ENCODE data around the gene FUT2. TPM values are rescaled to one million over a fixed set of nuclear protein-coding genes. Genes with fewer than 3 reads are reported as not detected.
A peak's percentile ranks its signal among the peaks of the same experiment; 100 is the strongest.

FUT2 gene
- total RNA-seq, 1 donor from 2014 or later, result 1.2 TPM

DNA sequence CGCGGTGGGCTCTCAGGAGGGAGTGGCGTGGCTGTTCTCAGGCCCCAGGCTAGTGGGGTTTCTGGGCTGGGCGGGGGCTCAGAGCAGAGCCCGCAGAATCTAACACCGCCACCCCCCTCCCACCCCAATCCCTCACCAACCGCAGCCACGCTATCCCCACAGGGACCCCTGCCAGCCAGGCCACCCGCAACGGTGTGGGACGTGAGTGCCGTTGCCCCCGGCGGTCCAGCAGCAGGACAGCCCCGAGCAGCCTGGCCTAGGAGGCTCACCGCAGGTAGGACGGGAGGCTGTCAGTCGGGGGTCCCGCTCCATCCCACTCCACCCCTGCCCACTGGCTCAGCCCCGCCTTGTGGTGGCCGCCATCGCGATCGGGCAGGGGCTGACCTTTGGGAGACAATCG is 22.8 kb upstream of the FUT2 start, which contains the start of gene NTN5:
TSS of gene NTN5 (minus strand) at position 24 of the 400 bp plus-strand sequence. CDS start 2,031 bp downstream, outside the sequence.
- TF ChIP-seq, protein P1, sequence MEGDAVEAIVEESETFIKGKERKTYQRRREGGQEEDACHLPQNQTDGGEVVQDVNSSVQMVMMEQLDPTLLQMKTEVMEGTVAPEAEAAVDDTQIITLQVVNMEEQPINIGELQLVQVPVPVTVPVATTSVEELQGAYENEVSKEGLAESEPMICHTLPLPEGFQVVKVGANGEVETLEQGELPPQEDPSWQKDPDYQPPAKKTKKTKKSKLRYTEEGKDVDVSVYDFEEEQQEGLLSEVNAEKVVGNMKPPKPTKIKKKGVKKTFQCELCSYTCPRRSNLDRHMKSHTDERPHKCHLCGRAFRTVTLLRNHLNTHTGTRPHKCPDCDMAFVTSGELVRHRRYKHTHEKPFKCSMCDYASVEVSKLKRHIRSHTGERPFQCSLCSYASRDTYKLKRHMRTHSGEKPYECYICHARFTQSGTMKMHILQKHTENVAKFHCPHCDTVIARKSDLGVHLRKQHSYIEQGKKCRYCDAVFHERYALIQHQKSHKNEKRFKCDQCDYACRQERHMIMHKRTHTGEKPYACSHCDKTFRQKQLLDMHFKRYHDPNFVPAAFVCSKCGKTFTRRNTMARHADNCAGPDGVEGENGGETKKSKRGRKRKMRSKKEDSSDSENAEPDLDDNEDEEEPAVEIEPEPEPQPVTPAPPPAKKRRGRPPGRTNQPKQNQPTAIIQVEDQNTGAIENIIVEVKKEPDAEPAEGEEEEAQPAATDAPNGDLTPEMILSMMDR (IDR thresholded peaks at IDR 0.05), result no peak
- no peak for DNase-seq

DNA sequence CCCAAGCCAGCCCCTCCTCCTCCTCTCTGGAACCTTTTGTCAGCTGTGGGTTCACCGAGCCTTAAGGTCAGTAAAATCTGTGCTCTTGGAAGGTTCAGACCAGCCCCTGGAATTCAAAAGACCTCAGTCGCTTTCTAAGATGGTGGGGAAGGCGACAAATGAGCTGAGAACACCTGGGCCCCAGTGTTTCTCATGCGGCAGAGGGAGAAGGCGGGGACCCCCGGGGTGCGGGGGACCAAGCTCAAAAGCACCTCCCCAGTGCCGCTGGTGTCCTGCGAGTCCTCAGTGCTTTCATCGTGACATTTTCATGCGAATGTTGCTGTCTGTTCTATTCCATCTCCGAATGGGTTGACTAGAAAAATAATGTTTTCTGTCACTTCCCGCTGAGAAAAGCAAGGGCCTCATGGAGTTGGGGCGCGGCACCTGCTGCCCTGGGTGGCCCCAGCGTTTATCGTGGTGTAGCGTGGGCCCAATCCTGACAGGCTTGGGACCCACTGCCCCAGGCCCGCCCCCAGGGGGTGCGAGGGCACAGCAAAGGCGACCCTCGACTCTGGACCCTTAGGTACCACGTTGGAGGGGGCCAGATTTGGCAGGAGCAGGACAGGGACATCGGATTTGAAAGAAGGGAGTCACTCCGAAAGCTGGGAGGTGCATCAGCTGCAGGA is 22.2 kb upstream of the FUT2 start:
- Histone ChIP-seq H3K4me1 (peaks cover 9% of the 10 kb centered on the region), H3K9me3 (no peaks in the 10 kb centered on the region), H3K27me3 (ENCODE audit: low read depth) (no peaks in the 10 kb centered on the region), H3K4me3 (no peak overlapping the region), H3K27ac (no peak overlapping the region), H3K36me3 (no peaks in the 10 kb centered on the region)
- DNase-seq (no peak), ATAC-seq (no peak)
- intact Hi-C loops (cut with DNase I), result no loop called here
- TF ChIP-seq, protein P1 (IDR thresholded peaks at IDR 0.05), result no peak

More for the DNA sequence above, 22.8 kb upstream of the FUT2 start, which contains the start of gene NTN5:
- no peak for ATAC-seq
- no peaks in the 10 kb centered on the region for H3K27me3 ChIP-seq (ENCODE audit: low read depth)
- no peaks in the 10 kb centered on the region for H3K9me3 ChIP-seq
- H3K27ac ChIP-seq, result no peak within 1 kb of the TSS
- intact Hi-C loops (cut with DNase I), result no loop called here
- no peaks in the 10 kb centered on the region for H3K36me3 ChIP-seq
- H3K4me1 ChIP-seq, result peaks cover 9% of the 10 kb centered on the region
- H3K4me3 ChIP-seq, result no peak within 1 kb of the TSS

DNA sequence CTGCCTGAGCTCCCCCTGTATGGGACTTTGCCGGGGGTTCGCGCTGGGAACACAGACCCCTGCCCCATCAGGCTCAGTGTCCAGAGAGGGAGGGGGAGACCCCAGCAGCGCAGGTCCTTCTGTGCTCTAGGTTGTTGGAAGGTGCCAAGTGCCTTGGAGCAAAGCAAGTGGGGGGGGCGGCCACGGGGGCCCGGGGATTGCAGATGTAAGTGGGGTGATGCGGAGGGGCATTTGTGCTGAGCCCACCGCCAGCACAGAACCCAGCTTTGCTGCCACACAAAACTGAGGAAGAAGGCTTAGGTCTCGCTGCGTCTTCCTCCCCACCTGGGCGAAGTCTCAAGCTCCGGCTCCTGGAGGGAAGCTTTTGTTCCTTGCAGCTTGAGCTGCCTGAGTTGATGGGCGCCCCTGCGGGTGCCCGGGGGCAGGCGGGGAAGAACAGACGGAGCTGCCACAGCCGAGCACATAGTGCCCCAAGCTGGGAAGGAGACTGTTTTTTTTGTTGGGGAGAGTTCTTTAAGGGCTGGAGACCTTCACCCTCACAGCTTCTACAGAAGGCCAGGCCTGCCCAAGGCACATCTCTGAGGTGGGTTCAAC is 21.5 kb upstream of the FUT2 start:
- DNase-seq (no peak), ATAC-seq (no peak)
- intact Hi-C loops (cut with DNase I), result no loop called here
- Histone ChIP-seq H3K27me3 (ENCODE audit: low read depth) (no peaks in the 10 kb centered on the region), H3K27ac (no peak overlapping the region), H3K9me3 (no peaks in the 10 kb centered on the region), H3K4me3 (no peak overlapping the region), H3K4me1 (peaks cover 9% of the 10 kb centered on the region), H3K36me3 (no peaks in the 10 kb centered on the region)
- TF ChIP-seq, protein P1 (IDR thresholded peaks at IDR 0.05), result no peak

DNA sequence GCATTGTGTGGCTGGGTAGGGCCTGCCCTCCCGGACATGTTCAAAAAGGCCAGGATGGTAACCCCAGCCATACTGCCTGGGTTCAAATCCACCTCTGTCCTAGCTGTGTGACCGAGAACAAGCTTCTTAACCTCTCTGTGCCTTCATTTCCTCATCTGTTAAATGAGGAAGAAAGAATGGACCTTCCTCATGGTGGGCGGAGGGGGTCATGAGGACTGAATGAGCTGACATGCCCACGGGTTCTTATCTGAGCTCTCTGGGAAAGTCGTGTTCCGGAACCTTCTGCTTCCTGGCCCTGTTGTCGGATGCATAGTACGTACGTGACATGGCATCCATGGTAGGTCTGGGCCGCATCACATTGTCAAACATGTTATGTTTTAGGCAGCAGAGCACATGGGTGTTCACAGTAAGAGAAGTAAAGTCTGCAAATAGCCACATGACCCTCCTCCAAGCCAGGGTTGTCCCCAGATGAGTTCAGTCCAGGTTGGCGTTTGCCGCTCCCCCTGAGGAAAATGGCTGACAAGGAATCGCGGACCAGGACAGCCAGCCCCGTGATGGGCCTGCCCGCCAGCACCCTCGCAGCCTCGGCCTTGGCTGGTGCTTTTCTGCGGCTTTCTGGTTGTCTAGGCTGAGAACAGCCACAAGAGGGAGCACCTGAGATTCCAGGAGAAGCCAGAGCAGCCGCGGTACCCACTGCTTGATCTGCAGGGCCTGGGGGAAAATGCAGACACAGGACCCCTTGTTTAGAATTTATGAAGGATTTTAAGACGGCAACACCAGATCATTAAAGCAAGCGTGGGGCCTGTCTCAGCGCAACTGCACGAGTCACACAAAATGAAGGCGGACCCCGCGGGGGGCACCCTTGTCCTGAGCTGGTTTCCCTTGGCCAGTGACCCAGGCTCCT is 20.6 kb upstream of the FUT2 start:
- Histone ChIP-seq H3K36me3 (no peaks in the 10 kb centered on the region), H3K27me3 (ENCODE audit: low read depth) (no peaks in the 10 kb centered on the region), H3K4me3 (no peak overlapping the region), H3K4me1 (peaks cover 9% of the 10 kb centered on the region), H3K27ac (no peak overlapping the region), H3K9me3 (no peaks in the 10 kb centered on the region)
- ATAC-seq (peak; percentile 85), DNase-seq (peak; percentile 80)
- TF ChIP-seq, protein P1 (IDR thresholded peaks at IDR 0.05), result peak; percentile 88
- intact Hi-C loops (cut with DNase I), result no loop called here

DNA sequence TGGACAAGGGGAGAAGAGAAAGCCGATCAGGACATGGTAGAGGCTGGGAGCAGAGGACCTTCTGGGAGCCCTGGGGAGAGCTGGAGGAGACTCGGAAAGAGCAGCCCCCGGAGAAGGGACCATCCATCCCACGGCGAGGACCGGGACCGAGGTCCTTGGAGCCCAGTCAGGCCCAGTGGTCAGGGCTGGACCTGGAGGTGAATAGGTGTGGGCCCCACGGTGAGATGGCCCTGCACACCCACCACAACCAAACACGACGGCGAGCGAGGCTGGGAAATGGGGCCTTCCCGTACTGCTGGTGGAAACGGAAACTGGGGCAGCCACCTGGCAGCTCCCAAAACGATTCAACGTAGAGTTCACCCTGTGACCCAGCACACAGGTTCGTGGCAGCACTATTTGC is 19.3 kb upstream of the FUT2 start:
- intact Hi-C loops (cut with DNase I), result no loop called here
- no peaks in the 10 kb centered on the region for H3K36me3 ChIP-seq
- H3K4me1 ChIP-seq, result peaks cover 9% of the 10 kb centered on the region
- no peaks in the 10 kb centered on the region for H3K27me3 ChIP-seq (ENCODE audit: low read depth)
- DNase-seq (no peak), ATAC-seq (no peak)
- no peaks in the 10 kb centered on the region for H3K9me3 ChIP-seq
- H3K4me3 ChIP-seq, result no peak overlapping the region
- no peak overlapping the region for H3K27ac ChIP-seq
- TF ChIP-seq, protein P1 (IDR thresholded peaks at IDR 0.05), result no peak

Measured in lower lobe of right lung (tissue), 2 donors.